Measurements from ENCODE around the gene PRR22. TPM values are rescaled to one million over a fixed set of nuclear protein-coding genes. Genes with fewer than 3 reads are reported as not detected.

PRR22 gene
- total and polyA plus RNA-seq, 2 donors (not counting 3 experiments of a cell fraction or from before 2014, with no cell fraction given) = 1.4 to 3.4 TPM

- Histone ChIP-seq H3K27me3 (ENCODE audit: control insufficient read depth in 2 of 2, insufficient read depth in 2 of 2, low read length in 2 of 2) (peaks cover 0 to 3% of the 10 kb centered on the region in 2 experiments), H3K4me2 (ENCODE audit: insufficient read depth, low read length) (no peak overlapping the region), H4K20me1 (replicated peaks; ENCODE audit: control insufficient read depth, extremely low read depth, insufficient read depth, low read length) (no peaks in the 10 kb centered on the region), H3K4me1 (ENCODE audit: control insufficient read depth, extremely low read depth, insufficient read depth, low read length) (peaks cover 7% of the 10 kb centered on the region), H3K9ac (replicated peaks; ENCODE audit: extremely low read depth, insufficient read depth, low read length) (no peak overlapping the region), H3K79me2 (ENCODE audit: control insufficient read depth, insufficient read depth, low read length) (no peaks in the 10 kb centered on the region), H3K36me3 (ENCODE audit: control insufficient read depth in 2 of 2, extremely low read depth in 1 of 2, insufficient read depth in 2 of 2, low read length in 2 of 2) (no peaks in the 10 kb centered on the region), H3K4me3 (replicated peaks in 1 of 3; ENCODE audit: insufficient read depth in 1 of 3, low read depth in 1 of 3, low read length in 3 of 3) (no peak overlapping the region), H3K27ac (ENCODE audit: insufficient read depth, low read depth, low read length) (no peak overlapping the region), H3K9me1 (replicated peaks; ENCODE audit: control insufficient read depth, extremely low read depth, insufficient read depth, low read length) (no peaks in the 10 kb centered on the region), H2AFZ (ENCODE audit: low read depth, low read length) (no peak overlapping the region), H3K9me3 (replicated peaks; ENCODE audit: control insufficient read depth, insufficient read depth, low read length) (no peaks in the 10 kb centered on the region)
- intact Hi-C loops (cut with micrococcal nuclease) = no loop called here
- DNase-seq (ENCODE audit: low read depth, low spot score) (no peak), FAIRE-seq (no peak)
- CTCF ChIA-PET = interaction anchor here (1.1 kb wide), 1 partner anchor 27 kb away, joined by 4 read pairs; no protein-coding TSS in a partner anchor
- dilution Hi-C loops (cut with MboI; ENCODE audit: extremely low pct_ligation_motif_present, low sequenced_read_pairs) = no loop called here
- no peak for TF ChIP-seq MAX (IDR thresholded peaks at IDR 0.05; ENCODE audit: insufficient read depth, insufficient read length)
- TF ChIP-seq EZH2 (IDR thresholded peaks at IDR 0.05; ENCODE audit: borderline replicate concordance, low read depth, low read length, severe bottlenecking) = no peak
- TF ChIP-seq FOS (IDR thresholded peaks at IDR 0.05; ENCODE audit: borderline replicate concordance, insufficient read depth, low read length) = no peak
- no peak for TF ChIP-seq POLR2A (IDR thresholded peaks at IDR 0.05; ENCODE audit: low read depth, low read length)
- TF ChIP-seq MYC (IDR thresholded peaks at IDR 0.05; ENCODE audit: low read depth, low read length) = no peak
- no peak for TF ChIP-seq GATA2 (IDR thresholded peaks at IDR 0.05; ENCODE audit: insufficient read depth, insufficient read length, low read depth, low read length)
- TF ChIP-seq JUN (IDR thresholded peaks at IDR 0.05; ENCODE audit: borderline replicate concordance, insufficient read depth, insufficient read length, low read depth) = no peak
- TF ChIP-seq POLR2AphosphoS5 (IDR thresholded peaks at IDR 0.05; ENCODE audit: insufficient read depth, low read depth, low read length) = no peak
- TF ChIP-seq CTCF (IDR thresholded peaks at IDR 0.05; ENCODE audit: extremely low read depth in 1 of 2, insufficient read depth in 1 of 2, low read depth in 1 of 2, low read length in 2 of 2) = no peak
- BruUV-seq (replicated peaks) = no TSS peak
- POLR2A ChIA-PET = no interaction called here
Observed at GRCh38 chr19:5831159-5831558, 46.6 kb upstream of the PRR22 start.

Data from endothelial cell of umbilical vein (primary cell).